Epithelial cell of esophagus (primary cell): ENCODE data around the gene MCTP1.

ENCODE experiments used
- DNase-seq: peaks from one replicate; pipeline ENCODE4 v3.0.0; 2010; ENCODE audit warnings: low read depth
- H3K4me3 ChIP-seq: 2 replicates; pipeline ENCODE4 v1.5.1; 2011; ENCODE audit warnings: mild to moderate bottlenecking, low read length, control low read depth
- TF ChIP-seq, protein P1 (sequence below): IDR thresholded peaks from 2 replicates; pipeline ENCODE4 v1.5.1; 2011; ENCODE audit warnings: low read depth, mild to moderate bottlenecking, low read length, control low read depth, inconsistent platforms; ENCODE audit not compliant: insufficient read depth; ENCODE audit errors: missing control alignments

Gene MCTP1

DNA sequence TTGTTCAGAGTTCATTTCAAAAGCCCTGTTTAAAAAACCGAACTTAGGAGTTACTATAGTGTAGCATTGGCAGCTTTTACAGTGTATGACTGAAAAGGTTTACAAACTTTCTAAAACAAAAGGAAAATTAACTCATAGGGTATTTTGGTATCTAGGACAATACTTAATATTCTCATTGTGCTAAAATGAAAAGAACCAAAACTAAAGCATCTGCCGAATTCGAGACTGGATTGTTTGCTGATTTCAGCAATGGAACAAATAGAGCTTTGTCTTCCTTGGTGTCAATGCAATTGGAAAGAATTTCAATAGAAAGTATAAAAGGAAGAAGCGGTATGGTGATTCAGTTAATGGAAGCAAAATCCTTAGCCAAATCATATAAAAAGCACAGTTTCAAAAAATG lies 412.4 kb downstream of the MCTP1 start:
- H3K4me3 ChIP-seq = no peak overlapping the region
- DNase-seq = no peak
- TF ChIP-seq, protein P1, sequence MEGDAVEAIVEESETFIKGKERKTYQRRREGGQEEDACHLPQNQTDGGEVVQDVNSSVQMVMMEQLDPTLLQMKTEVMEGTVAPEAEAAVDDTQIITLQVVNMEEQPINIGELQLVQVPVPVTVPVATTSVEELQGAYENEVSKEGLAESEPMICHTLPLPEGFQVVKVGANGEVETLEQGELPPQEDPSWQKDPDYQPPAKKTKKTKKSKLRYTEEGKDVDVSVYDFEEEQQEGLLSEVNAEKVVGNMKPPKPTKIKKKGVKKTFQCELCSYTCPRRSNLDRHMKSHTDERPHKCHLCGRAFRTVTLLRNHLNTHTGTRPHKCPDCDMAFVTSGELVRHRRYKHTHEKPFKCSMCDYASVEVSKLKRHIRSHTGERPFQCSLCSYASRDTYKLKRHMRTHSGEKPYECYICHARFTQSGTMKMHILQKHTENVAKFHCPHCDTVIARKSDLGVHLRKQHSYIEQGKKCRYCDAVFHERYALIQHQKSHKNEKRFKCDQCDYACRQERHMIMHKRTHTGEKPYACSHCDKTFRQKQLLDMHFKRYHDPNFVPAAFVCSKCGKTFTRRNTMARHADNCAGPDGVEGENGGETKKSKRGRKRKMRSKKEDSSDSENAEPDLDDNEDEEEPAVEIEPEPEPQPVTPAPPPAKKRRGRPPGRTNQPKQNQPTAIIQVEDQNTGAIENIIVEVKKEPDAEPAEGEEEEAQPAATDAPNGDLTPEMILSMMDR = no peak

DNA sequence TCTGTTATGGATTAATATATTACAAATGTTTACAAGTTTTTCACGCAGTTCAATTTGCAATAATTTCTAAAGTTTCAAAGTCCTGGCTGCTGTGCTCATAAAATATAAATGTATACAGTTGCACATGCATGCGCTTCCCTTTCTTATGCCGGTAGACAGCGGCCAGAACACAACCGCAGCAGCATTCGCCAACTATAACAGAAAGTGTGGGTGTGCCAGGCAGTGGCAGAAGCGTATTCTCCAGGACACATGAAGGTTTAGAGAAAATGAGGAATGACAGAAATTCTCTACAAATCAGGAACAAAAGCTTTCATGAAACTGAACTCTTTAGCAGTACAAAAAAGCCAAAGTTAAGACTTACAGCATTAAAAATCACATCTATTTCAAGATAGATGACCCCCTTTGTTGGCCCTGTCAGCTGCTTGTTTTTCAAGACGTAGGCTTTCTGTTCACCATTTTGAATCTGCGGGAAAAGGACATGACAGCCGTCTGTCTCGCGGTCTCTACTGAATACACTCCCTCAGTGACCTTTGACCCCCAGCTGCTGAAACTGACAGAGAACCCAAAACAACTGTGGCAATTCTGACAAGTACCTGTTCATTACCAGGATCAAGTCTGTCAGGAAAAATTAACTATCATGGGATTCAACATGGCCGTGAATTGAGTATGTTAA lies 414.2 kb downstream of the MCTP1 start:
- TF ChIP-seq, protein P1 = no peak
- no peak overlapping the region for H3K4me3 ChIP-seq
- no peak for DNase-seq

DNA sequence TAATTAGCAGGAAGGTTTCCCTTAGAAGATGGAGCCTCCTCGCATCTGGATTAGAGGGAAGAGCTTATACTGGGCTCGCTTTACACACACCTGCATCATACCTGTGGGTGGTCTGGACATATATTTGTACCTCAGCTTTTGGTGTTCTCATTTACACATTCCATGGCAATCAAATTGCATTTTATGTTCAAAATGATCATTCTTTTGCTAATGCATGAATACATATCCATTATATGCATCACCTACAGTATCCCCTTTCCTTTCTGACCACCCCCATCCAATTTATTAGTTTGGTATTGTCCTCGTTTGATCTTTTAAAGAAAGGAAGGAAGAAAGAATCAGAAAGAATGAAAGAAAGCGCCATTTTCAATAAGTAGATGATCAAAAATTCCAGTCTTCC lies 415.0 kb downstream of the MCTP1 start:
- no peak for DNase-seq
- TF ChIP-seq, protein P1 = no peak
- H3K4me3 ChIP-seq = no peak overlapping the region

DNA sequence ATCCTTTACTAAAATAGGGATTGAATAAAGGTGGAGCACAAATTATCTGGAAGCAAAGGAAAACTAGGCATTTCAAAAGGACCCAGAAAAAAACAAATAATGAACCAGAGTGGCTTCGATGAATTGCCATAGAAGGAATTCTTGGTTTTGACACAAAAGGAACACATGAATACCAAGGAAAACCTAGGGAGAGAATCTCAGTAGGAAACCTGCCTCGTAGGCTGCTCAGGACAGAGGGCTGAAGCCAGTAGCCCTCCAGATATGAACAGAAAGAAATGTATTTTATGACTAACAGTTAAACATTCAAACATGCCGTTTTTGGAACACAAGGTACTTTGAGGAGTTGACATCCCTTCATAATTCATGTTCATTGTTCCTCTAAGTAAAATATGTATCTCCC lies 420.9 kb downstream of the MCTP1 start:
- TF ChIP-seq, protein P1 = no peak
- DNase-seq = no peak
- H3K4me3 ChIP-seq = no peak overlapping the region

DNA sequence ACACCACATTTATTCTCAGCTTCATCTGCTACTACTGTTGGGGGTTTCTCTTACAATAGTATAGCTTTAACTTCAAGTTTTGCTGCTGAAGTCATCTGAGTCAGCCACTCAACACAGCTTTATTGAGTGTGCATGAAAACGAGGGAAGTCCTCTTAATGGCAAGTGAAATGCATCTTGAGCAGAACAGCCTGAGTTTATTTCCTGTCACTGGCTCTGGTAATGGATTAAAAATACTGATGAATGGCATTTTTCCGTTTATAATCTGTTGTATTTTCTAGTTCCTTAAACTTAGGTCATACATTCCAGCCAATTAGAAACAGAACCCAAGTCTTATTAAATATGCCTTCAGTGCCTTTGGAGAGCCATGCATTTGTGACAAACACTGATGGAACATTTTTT lies 427.8 kb downstream of the MCTP1 start:
- TF ChIP-seq, protein P1 = no peak
- H3K4me3 ChIP-seq = no peak overlapping the region
- no peak for DNase-seq

DNA sequence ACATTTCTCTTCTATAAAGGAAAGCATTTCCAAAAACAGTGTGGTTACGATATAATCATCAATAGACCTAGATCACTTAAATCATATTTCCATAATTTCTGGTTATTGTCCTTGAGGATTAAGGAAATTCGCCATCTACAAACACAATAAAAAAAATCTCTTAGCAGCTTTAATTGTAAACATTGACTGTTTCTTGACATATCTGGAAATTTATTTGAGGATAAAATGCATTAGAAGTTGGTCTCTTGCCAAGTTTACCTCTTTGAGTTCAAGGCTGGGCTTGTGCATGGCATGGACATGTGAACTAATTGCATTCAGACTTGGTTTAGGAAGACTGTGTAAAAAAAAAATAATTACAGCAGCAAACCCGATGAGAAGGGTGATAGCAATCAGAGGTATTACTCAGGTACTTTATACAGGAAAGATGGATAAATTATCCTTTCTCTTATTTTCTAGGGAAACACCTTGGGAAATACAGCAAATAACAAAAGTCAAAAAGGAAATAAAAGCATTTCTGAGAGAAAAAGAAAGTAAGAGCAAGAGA lies 428.6 kb downstream of the MCTP1 start:
- TF ChIP-seq, protein P1 = no peak
- H3K4me3 ChIP-seq = no peak overlapping the region
- DNase-seq = no peak

DNA sequence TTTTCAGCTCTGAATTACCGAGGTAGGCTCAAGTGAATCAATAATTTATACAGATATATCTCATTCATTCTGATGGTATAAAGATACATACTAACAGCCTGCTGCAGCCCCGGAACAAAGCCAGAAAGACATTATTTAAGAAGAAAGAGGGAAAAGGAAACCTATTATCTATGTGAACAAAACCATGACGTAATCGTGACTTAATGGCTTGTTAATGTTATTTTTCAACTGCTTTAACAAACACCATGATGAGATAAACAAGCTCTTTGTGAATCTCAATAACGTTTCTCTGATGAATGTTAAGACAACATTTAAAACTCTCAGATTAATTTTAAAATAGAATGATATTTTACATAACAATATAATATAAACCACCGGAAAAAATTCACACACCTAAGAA lies 429.4 kb downstream of the MCTP1 start:
- DNase-seq = no peak
- TF ChIP-seq, protein P1 = no peak
- H3K4me3 ChIP-seq = no peak overlapping the region
